Measurements from ENCODE around the gene GOLGA3. TPM values are rescaled to one million over a fixed set of nuclear protein-coding genes. Genes with fewer than 3 reads are reported as not detected.

GOLGA3 gene
- total RNA-seq, 1 donor = 21.9 TPM

- no peaks in the 10 kb centered on the region for H3K27me3 ChIP-seq (ENCODE audit: insufficient read depth, low read length)
- H3K4me3 ChIP-seq (ENCODE audit: low read length) = no peak overlapping the region
These were observed 104.9 kb downstream of the GOLGA3 start for GRCh38 chr12:132723764-132724140.

DNA sequence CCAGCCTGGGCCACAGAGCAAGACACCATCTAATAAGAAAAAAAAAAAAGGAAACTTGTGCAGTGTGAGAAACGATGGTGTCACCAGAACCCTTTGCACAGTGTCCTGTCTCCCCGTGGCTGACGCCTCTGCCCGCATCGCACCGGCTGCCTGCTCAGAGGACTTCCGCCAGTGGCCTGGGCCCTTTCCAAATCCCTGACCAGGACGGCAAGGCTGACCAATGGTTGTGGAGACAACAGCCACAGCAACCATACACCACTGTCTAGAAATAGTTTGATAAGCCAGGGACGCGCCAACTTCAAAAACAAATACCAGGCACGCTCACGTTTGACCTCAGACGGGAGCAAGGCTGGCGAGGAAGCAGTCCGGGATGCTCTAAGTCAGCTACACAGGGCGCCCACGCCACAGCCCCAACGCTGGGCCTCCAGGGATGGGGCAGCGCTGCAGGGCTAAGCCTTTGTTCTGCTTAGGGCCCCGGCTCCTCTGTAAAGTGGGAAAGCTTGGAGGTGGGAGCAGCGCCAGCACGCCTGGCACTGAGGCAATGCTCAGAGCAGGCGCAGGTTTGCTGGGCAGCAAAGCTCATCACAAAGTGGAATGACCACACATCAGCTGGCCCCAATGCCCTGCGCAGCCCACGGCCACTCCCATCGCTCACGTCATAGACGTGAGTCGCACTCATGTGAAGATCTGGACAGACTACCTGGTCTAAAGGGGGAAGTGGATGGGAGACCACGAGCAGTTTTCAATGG, 105.5 kb downstream of the GOLGA3 start:
- Histone ChIP-seq H3K27me3 (ENCODE audit: insufficient read depth, low read length) (no peaks in the 10 kb centered on the region), H3K4me3 (ENCODE audit: low read length) (no peak overlapping the region), H3K9me3 (ENCODE audit: low read depth, low read length) (no peaks in the 10 kb centered on the region), H3K4me1 (ENCODE audit: insufficient read depth, low read length) (no peaks in the 10 kb centered on the region)

More at GRCh38 chr12:132723764-132724140, 104.9 kb downstream of the GOLGA3 start:
- Histone ChIP-seq H3K9me3 (ENCODE audit: low read depth, low read length) (no peaks in the 10 kb centered on the region), H3K4me1 (ENCODE audit: insufficient read depth, low read length) (no peaks in the 10 kb centered on the region)

- Histone ChIP-seq H3K4me3 (ENCODE audit: low read length) (no peak overlapping the region), H3K4me1 (ENCODE audit: insufficient read depth, low read length) (no peaks in the 10 kb centered on the region), H3K9me3 (ENCODE audit: low read depth, low read length) (no peaks in the 10 kb centered on the region), H3K27me3 (ENCODE audit: insufficient read depth, low read length) (no peaks in the 10 kb centered on the region)
These were observed 107.9 kb downstream of the GOLGA3 start for GRCh38 chr12:132720606-132721345.

DNA sequence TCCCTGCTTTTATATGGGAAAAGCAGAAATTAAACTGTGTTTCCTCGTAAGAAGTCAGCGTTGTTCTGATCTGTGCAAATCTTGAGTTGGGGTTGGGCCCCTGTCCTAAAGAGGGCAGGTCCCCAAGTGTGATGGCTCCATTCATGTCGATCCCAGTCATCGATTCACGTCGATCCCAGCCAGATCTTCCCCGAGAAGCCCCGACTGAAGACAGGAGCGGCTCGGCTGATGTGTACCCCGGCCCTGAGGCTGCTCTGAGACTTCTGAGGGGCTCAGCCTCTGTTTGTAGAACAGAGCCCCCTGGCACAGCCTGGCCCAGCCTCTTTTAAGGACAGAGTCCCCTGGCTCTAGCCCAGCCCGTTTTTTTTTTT, 108.7 kb downstream of the GOLGA3 start:
- no peak overlapping the region for H3K4me3 ChIP-seq (ENCODE audit: low read length)
- H3K9me3 ChIP-seq (ENCODE audit: low read depth, low read length) = no peaks in the 10 kb centered on the region
- no peaks in the 10 kb centered on the region for H3K4me1 ChIP-seq (ENCODE audit: insufficient read depth, low read length)
- H3K27me3 ChIP-seq (ENCODE audit: insufficient read depth, low read length) = no peaks in the 10 kb centered on the region

- Histone ChIP-seq H3K9me3 (ENCODE audit: low read depth, low read length) (no peaks in the 10 kb centered on the region), H3K27me3 (ENCODE audit: insufficient read depth, low read length) (no peaks in the 10 kb centered on the region), H3K4me3 (ENCODE audit: low read length) (no peak overlapping the region), H3K4me1 (ENCODE audit: insufficient read depth, low read length) (no peaks in the 10 kb centered on the region)
These were observed 109.3 kb downstream of the GOLGA3 start for GRCh38 chr12:132719141-132719953.

Other genes with a start within 250 kb of the GOLGA3 start
- not detected for gene LRCOL1, start 218.3 kb downstream of the GOLGA3 start, total RNA-seq
- gene P2RX2, start 210.1 kb downstream of the GOLGA3 start, total RNA-seq = 0.10 TPM
- 19.6 TPM for gene POLE, start 141.5 kb downstream of the GOLGA3 start, total RNA-seq
- gene PXMP2, start 141.3 kb downstream of the GOLGA3 start, total RNA-seq = 3.0 TPM
- 13.9 TPM for gene PGAM5, start 118.0 kb downstream of the GOLGA3 start, total RNA-seq
- gene ANKLE2, start 67.0 kb downstream of the GOLGA3 start, total RNA-seq = 63.0 TPM
- gene CHFR, start 58.7 kb upstream of the GOLGA3 start, total RNA-seq = 51.2 TPM
- 2.5 TPM for gene ZNF605, start 127.4 kb upstream of the GOLGA3 start, total RNA-seq
- gene ZNF26, start 157.5 kb upstream of the GOLGA3 start, total RNA-seq = 42.8 TPM
- 26.0 TPM for gene ZNF84, start 208.6 kb upstream of the GOLGA3 start, total RNA-seq

Data from mononuclear cell (primary cell).